Brain microvascular endothelial cell (primary cell): ENCODE data around the gene CIART.
"Not testable (repeated sequence)": the region's sequence is repeated elsewhere in the genome, so short reads cannot be mapped to it uniquely, and the experiment has no call there.

Experiments
- DNase-seq: peaks from one replicate; pipeline ENCODE4 v3.0.0-alpha.2; 2020
- H3K27ac ChIP-seq: fragments of 250-450 bp; sonication (Bioruptor Pico); 2 replicates; pipeline ENCODE4 v1.5.1; 2020; ENCODE audit warnings: mild to moderate bottlenecking, moderate library complexity
- H3K27me3 ChIP-seq: fragments of 250-450 bp; sonication (Bioruptor Pico); replicated peaks from 2 replicates; pipeline ENCODE4 v1.5.1; 2020; ENCODE audit warnings: mild to moderate bottlenecking
- H3K36me3 ChIP-seq: fragments of 250-450 bp; sonication (Bioruptor Pico); replicated peaks from 2 replicates; pipeline ENCODE4 v1.5.1; 2020; ENCODE audit warnings: mild to moderate bottlenecking
- H3K4me3 ChIP-seq: 2 replicates; pipeline ENCODE4 v1.5.1; 2011; ENCODE audit warnings: low read depth, mild to moderate bottlenecking, control low read depth, low read length, moderate library complexity
- in situ Hi-C: cut with HindIII; loops from 2 replicates; pipeline ENCODE4 v1.10.0; 2017; ENCODE audit warnings: low sequenced_read_pairs, low pct_ligation_motif_present
- TF ChIP-seq, protein P1 (sequence below): IDR thresholded peaks from 2 replicates; pipeline ENCODE4 v1.5.1; 2011; ENCODE audit warnings: low read depth, mild to moderate bottlenecking, moderate library complexity, low read length, control low read depth, inconsistent platforms; ENCODE audit errors: missing control alignments

CIART gene

DNA sequence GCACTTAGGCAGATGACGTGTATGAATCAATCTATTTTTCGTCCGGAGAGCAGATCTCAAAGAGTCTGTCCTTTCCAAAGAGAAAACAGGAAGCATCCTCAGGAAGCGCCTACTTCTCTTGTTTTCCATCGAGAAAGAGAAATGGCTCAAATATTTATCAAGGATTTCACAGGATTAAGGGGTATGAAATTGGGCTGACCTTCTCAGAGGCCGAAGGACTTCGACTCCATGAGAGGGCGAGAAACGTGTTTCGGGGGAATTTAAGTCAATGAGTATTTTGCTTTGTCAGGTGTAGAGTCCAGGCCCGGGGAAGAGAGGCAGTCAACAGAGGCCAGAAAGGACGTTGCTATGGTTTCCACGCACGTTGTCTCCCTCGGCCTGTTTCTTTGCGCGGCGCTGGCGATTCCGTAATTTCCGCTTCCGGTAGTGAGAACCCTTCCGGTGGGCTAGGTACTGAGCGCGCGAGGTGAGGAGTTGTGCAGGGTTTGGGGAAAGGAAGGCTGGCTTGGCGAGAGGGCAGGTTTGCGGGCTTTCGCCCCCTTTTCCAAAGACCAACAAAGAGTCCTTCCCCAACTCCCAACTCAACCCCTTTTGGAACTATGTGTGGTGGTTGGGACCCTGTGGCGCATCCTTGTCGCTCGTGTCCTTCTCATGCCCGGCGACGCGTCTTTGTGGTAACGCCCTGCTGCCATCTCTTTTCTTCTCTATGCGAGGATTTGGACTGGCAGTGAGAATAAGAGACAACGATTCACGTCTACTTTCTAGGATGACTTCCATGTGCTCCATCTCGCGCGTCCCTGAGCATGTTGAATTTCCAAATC lies 11.3 kb downstream of the CIART start, which contains the start of gene MRPS21:
MRPS21 (plus strand) TSS at position 429 of the 821 bp plus-strand sequence. CDS start 506 bp downstream, outside the sequence.
- H3K27me3 ChIP-seq = no peaks in the 10 kb centered on the region
- in situ Hi-C loops = no loop called here
- TF ChIP-seq, protein P1, sequence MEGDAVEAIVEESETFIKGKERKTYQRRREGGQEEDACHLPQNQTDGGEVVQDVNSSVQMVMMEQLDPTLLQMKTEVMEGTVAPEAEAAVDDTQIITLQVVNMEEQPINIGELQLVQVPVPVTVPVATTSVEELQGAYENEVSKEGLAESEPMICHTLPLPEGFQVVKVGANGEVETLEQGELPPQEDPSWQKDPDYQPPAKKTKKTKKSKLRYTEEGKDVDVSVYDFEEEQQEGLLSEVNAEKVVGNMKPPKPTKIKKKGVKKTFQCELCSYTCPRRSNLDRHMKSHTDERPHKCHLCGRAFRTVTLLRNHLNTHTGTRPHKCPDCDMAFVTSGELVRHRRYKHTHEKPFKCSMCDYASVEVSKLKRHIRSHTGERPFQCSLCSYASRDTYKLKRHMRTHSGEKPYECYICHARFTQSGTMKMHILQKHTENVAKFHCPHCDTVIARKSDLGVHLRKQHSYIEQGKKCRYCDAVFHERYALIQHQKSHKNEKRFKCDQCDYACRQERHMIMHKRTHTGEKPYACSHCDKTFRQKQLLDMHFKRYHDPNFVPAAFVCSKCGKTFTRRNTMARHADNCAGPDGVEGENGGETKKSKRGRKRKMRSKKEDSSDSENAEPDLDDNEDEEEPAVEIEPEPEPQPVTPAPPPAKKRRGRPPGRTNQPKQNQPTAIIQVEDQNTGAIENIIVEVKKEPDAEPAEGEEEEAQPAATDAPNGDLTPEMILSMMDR = no peak
- H3K36me3 ChIP-seq = peaks cover 9% of the 10 kb centered on the region
- peak; percentile 91 for DNase-seq
- H3K4me3 ChIP-seq = peak within 1 kb of the TSS; percentile 95
- H3K27ac ChIP-seq = peak within 1 kb of the TSS; percentile 84

DNA sequence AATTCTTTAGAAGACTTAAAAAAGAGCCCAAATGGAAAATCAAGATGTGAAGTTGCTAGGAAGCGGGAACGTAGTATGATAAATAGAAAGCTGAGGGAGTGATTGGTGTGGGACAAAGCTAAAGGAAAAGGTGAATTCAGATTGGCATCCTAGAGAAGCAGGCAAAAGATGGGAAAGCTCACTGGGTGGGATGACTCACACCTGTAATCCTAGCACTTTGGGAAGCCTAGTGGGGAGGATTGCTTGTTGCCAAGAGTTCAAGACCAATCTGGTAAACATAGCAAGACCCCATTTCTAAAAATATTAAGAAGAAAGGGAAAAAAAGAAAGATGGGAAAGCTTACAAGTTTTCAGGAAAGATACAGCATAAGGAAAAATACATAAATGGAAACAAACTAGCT lies 13.1 kb downstream of the CIART start:
- Histone ChIP-seq H3K4me3 (no peak overlapping the region), H3K36me3 (peaks cover 14% of the 10 kb centered on the region), H3K27ac (no peak overlapping the region), H3K27me3 (no peaks in the 10 kb centered on the region)
- in situ Hi-C loops = no loop called here
- no peak for DNase-seq
- TF ChIP-seq, protein P1 = no peak

DNA sequence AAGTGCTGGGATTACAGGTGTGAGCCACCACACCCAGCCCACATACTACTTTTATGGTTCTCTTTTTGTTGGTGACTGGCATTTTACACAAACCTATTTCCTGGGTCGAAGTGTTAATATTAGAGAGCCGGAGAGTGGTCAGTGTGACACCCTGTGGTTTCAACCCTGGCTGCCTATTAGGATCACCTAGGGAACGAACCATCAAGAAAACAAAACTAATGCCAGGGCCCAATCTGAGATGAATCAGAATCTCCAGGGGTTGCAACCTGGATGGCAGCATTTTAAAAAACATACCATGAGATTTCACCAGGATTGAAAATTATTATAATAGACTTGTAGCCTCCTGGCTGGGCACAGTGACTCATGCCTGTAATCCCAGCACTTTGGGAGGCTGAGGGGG lies 17.4 kb downstream of the CIART start:
- H3K4me3 ChIP-seq = no peak overlapping the region
- H3K27me3 ChIP-seq = no peaks in the 10 kb centered on the region
- in situ Hi-C loops = no loop called here
- H3K36me3 ChIP-seq = peaks cover 41% of the 10 kb centered on the region
- no peak overlapping the region for H3K27ac ChIP-seq
- TF ChIP-seq, protein P1 = no peak
- DNase-seq = no peak

DNA sequence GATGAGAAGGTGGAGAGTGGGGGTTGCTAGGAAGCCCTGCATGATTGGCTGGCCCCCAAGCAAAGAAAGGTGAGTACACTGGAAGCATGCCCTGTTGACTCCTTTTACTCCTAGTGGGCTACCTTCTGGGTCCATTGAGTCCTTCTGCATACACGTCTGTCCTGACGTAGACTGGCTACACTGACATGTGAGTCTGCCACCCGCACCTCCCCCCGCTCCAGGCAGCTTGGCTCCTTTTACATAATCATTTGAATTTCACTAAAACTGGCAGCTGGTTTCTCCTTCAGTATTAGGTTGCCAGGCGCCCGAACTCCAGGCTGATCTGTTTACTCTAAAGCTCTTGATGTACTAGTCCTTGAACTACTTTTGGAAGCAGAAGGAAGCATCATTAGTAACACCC lies 20.0 kb downstream of the CIART start:
- Histone ChIP-seq H3K27me3 (no peaks in the 10 kb centered on the region), H3K27ac (no peak overlapping the region), H3K36me3 (peaks cover 41% of the 10 kb centered on the region), H3K4me3 (no peak overlapping the region)
- DNase-seq = no peak
- in situ Hi-C loops = no loop called here
- TF ChIP-seq, protein P1 = no peak

DNA sequence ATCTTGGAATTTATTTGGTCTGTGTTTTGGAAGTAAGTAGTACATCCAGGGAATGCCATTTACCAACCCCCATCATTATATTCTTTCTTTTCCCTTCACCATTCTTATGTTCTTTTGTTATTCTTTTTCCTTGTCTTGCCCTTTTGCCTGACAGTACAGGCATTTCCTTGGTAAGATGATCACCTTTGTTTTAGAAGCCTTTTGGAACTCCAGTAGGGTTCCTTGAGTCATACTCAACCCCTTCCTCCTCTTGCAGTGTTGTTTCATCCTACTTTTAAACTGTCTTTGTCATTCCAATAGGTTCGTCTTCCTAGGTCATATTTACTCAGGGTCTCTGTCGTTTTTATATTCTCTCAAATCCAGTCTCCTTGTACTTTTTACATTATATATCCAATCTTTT lies 20.5 kb downstream of the CIART start:
- TF ChIP-seq, protein P1 = no peak
- DNase-seq = no peak
- H3K36me3 ChIP-seq = peaks cover 46% of the 10 kb centered on the region
- H3K27ac ChIP-seq = no peak overlapping the region
- no peak overlapping the region for H3K4me3 ChIP-seq
- H3K27me3 ChIP-seq = no peaks in the 10 kb centered on the region
- in situ Hi-C loops = no loop called here

DNA sequence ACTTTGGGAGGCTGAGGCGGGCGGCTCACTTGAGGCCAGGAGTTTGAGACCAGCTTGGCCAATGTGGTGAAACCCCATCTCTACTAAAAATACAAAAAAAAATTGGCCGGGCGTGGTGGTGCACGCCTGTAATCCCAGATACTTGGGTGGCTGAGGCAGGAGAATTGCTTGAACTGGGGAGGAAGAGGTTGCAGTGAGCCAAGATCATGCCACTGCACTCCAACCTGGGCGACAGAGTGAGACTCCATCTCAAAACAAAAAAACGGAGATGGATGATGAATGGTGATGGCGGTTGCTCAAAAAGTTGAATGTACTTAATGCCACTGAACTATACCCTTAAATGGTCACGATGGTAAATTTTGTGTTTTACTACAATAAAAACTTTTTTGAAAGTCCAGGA lies 26.2 kb downstream of the CIART start:
- H3K4me3 ChIP-seq, in situ Hi-C loops, H3K27ac ChIP-seq, H3K27me3 ChIP-seq, DNase-seq: not testable (repeated sequence)
- H3K36me3 ChIP-seq = peaks cover 25% of the 10 kb centered on the region
